ENCODE measurements around the gene LELP1.

DNA sequence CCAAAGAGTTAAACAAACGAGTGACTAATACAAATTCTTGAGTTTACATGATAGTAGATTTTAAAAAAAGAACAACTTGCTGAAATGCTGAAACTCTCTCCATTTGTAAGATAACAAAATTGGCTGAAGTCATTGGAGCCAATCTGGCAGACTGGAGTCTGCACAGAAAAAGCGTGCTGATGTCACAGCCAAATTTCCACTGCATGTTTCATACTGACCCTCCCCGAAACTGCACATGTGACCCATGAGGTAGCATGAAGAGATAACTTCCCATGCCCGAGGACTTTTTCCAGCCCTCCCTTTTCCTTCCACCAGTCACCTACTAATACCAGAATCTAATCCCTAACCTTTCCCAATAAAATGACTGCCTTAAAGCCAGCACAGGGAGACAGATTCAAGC is 1.2 kb upstream of the LELP1 start:
- no peak for TF ChIP-seq CTCF (IDR thresholded peaks at IDR 0.05; ENCODE audit: low read depth, low read length)
- no peak for TF ChIP-seq EZH2phosphoT487 (IDR thresholded peaks at IDR 0.05; ENCODE audit: low read depth)

Data from OCI-LY3 (cell line).